Stimulated activated CD8-positive, alpha-beta memory T cell treated with anti-CD3 and anti-CD28 coated beads, Interleukin-15, amount 100 ng/mL, for 4 hours (primary cell): ENCODE results near the gene CCDC158.
"Not testable (repeated sequence)": the region's sequence is repeated elsewhere in the genome, so short reads cannot be mapped to it uniquely, and the experiment has no call there.

Experiments
- DNase-seq, 2 donors: peaks; one replicate each; pipeline ENCODE4 v3.0.0-alpha.2; 2020; ENCODE audit warnings: low read depth in 2 of 2

Gene CCDC158

GRCh38 chr4:76420762-76421581, at the start of gene CCDC158:
CCDC158 (minus strand) TSS chr4:76421141; CDS start chr4:76403207, 17,934 bp downstream.
- DNase-seq = no peak

- DNase-seq = no peak
These were observed 49.6 kb upstream of the CCDC158 start for GRCh38 chr4:76470532-76470931.

GRCh38 chr4:76470064-76470463, 49.1 kb upstream of the CCDC158 start:
- DNase-seq = no peak

- no peak for DNase-seq
These were observed 42.6 kb upstream of the CCDC158 start for GRCh38 chr4:76463568-76463967.

- DNase-seq = no peak
These were observed 38.4 kb upstream of the CCDC158 start for GRCh38 chr4:76459291-76459723.

GRCh38 chr4:76458825-76459224, 37.9 kb upstream of the CCDC158 start:
- DNase-seq = no peak

GRCh38 chr4:76458297-76458696, 37.4 kb upstream of the CCDC158 start:
- DNase-seq = no peak

GRCh38 chr4:76457885-76458284, 36.9 kb upstream of the CCDC158 start:
- DNase-seq = no peak

GRCh38 chr4:76454073-76454472, 33.1 kb upstream of the CCDC158 start:
- not testable (repeated sequence) for DNase-seq

GRCh38 chr4:76453232-76453631, 32.3 kb upstream of the CCDC158 start:
- no peak for DNase-seq

GRCh38 chr4:76449833-76450232, 28.9 kb upstream of the CCDC158 start:
- DNase-seq = no peak

- DNase-seq = no peak
These were observed 28.4 kb upstream of the CCDC158 start for GRCh38 chr4:76449362-76449767.

GRCh38 chr4:76448211-76448610, 27.3 kb upstream of the CCDC158 start:
- DNase-seq = no peak

- DNase-seq = no peak
These were observed 26.5 kb upstream of the CCDC158 start for GRCh38 chr4:76447393-76447851.

- no peak for DNase-seq
These were observed 25.0 kb upstream of the CCDC158 start for GRCh38 chr4:76445911-76446310.

GRCh38 chr4:76443376-76443775, 22.4 kb upstream of the CCDC158 start:
- DNase-seq = no peak

GRCh38 chr4:76442807-76443206, 21.9 kb upstream of the CCDC158 start:
- no peak for DNase-seq

GRCh38 chr4:76441881-76442280, 20.9 kb upstream of the CCDC158 start:
- no peak for DNase-seq

GRCh38 chr4:76439491-76439890, 18.6 kb upstream of the CCDC158 start:
- no peak for DNase-seq

- no peak for DNase-seq
These were observed 14.8 kb upstream of the CCDC158 start for GRCh38 chr4:76435528-76436319.

GRCh38 chr4:76434901-76435527, 14.1 kb upstream of the CCDC158 start, which contains the start of gene SHROOM3:
SHROOM3 (plus strand) TSS chr4:76435229; CDS start chr4:76436053, 824 bp downstream.
- DNase-seq = no peak
